Inferior parietal cortex (tissue), 1 donor: ENCODE results near the gene KICS2.
"Not testable (repeated sequence)": the region's sequence is repeated elsewhere in the genome, so short reads cannot be mapped to it uniquely, and the experiment has no call there.

Experiments used
- DNase-seq: peaks from one replicate; pipeline ENCODE4 v3.0.0-alpha.2; 2016; ENCODE audit errors: extremely low spot score

KICS2 gene

DNA sequence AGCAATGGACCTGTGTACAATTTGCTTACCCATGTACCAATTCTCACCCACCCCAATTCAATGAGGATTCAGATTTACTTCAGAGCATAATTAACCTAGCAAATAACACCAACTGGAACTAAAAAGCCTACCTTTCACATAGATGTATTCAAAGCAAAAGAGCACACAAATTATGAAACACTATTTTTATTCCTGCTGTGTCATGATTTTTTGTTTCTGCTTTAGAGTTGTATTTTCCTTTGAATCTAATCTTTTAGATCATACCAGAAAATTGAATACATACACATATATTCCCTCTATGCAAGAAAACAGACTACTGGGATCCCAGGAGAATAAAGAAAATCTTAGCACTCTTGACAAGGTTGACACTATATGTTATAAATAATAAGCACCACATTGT is 5.9 kb downstream of the KICS2 start:
- DNase-seq: no peak

- DNase-seq: no peak
These were observed 9.9 kb downstream of the KICS2 start for GRCh38 chr12:64212119-64212746.

- no peak for DNase-seq
These were observed 14.6 kb downstream of the KICS2 start for GRCh38 chr12:64207453-64207852.

DNA sequence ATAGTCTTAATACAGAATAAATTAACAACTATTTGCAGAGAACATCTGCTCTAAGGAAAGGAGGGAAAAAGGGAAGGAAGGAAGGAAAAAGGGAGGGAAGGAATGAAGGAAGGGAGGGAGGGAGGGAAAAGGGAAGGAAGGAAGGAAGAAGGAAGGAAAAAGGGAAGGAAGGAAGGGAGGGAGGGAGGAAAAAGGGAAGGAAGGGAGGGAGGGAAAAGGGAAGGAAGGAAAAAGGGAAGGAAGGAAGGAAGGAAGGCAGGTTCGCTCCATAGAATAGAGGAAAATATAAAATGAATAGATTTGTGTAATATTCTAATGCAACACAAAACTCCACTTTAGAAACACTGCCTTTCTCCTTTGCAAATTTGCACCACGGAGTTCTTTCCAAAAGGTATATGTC is 16.6 kb downstream of the KICS2 start:
- no peak for DNase-seq

GRCh38 chr12:64203775-64204174 is 18.3 kb downstream of the KICS2 start:
- DNase-seq: no peak

- DNase-seq: no peak
These were observed 19.1 kb downstream of the KICS2 start for GRCh38 chr12:64203036-64203435.

- DNase-seq: not testable (repeated sequence)
These were observed 26.3 kb downstream of the KICS2 start for GRCh38 chr12:64195841-64196240.

GRCh38 chr12:64194333-64195149 is 27.6 kb downstream of the KICS2 start:
- no peak for DNase-seq

DNA sequence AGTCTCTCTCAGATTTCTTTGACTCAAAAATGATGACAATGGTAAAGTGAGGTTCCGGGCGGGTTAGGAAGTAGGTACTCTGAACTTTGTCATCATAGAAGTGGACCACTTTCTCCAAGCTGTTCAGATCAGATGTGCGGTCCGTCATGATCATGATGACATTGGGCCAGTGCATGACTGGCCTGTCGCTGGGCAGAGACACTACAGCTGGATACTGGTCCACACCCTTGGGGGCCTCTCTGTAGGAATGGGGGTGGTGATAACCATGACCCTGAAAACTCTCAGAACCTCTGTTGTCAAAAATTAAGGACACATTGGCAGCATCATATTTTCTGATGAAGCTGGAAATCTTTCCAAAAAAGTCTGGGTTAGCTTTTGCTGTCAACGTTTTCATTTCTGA is 28.2 kb downstream of the KICS2 start:
- no peak for DNase-seq

- DNase-seq: no peak
These were observed 29.3 kb downstream of the KICS2 start for GRCh38 chr12:64192644-64193444.

DNA sequence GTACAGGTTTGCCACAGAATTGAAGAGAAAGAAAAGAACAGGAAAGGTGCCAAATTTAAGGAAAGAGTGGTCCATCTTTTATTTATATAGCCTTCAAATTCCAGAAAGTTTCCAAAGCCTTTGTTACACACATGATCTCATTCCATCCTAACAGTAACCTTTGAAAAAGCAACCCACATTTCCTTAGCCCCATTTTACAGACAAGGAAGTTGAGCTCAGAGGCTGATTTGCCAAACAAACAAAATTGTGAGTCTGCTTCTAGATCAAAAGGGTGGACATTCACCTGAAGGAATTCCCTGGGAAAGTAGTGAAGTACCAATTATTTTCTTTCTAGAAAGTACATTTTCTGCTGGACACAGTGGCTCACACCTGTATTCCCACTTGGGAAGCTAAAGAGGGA is 32.0 kb downstream of the KICS2 start:
- no peak for DNase-seq

GRCh38 chr12:64189530-64189929 is 32.6 kb downstream of the KICS2 start:
- DNase-seq: no peak

- DNase-seq: no peak
These were observed 34.3 kb downstream of the KICS2 start for GRCh38 chr12:64187794-64188193.

DNA sequence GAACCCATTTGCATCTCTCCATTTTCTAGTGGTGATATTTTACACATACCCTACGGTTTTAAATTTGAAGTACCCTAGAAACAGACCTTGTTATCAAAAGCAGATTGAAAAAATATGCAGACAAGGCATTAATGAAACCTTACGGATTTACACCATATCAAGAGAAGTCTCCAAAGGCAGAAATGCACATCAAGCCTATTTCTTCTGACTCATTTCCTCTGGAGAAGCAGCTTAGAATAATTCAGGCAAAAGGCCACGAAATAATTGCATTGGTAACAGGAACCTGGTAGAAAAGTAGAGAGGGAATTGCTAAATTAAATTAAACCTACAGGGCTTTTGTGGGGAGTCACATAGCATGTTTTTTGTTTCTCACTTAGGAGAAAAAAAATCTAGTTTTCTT is 34.7 kb downstream of the KICS2 start:
- DNase-seq: no peak

DNA sequence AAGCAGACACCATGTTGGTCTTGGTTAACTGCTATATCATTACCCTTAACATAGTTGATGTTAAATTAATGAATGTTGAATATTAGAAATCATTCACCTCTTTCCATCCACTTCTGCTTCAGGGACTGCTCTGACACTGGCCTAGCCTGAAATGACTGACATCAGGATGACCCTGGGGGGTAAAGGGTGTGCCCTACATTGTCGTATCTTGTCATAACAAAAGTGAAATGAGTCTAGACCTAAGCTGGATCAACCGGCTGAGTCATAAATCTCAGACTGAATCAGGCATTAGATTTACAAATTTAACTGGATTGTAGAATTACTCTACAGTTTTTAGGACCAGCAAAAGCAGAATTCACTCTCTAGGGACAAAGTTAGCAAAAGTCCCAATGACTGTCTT is 35.3 kb downstream of the KICS2 start:
- DNase-seq: no peak

DNA sequence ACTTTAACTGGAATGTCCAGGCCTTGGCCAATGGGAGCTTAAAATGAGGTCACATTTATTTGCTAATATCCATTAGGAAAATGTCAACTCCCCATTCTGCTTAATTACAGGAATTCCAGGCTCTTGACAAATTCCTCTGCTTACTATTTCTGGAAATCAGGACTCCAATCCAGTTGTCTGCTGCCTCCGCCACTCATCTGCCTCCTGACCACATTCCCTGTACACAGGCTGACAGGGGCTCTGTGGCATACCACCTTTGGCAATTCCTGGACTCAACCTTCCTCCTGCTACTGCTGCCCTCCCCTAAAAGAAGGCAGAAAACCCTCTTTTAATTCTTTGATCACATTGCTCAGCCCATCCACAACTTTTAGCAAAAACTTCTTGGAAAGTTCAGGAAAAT is 37.9 kb downstream of the KICS2 start:
- DNase-seq: no peak

GRCh38 chr12:64181430-64182291 is 40.4 kb downstream of the KICS2 start:
- peak; percentile 80 for DNase-seq

- no peak for DNase-seq
These were observed 41.1 kb downstream of the KICS2 start for GRCh38 chr12:64180951-64181350.

DNA sequence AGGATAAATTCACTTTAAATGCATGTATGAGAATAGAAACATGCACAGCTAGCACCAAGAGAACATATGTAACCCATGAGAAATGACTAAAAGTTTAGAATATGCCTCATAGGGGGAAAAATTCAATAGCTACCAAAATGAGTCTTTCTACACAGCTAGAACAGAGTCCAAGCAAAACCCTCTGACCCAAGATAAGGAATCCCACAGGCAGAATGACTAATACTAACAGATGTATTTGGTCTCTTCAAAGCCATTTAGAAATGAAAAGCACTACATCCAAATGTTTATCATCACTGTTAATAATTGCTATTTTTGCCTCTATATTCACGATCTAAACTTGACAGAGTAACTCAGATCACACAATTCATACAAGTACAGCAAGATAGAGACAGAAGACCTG is 44.0 kb downstream of the KICS2 start:
- DNase-seq: no peak

DNA sequence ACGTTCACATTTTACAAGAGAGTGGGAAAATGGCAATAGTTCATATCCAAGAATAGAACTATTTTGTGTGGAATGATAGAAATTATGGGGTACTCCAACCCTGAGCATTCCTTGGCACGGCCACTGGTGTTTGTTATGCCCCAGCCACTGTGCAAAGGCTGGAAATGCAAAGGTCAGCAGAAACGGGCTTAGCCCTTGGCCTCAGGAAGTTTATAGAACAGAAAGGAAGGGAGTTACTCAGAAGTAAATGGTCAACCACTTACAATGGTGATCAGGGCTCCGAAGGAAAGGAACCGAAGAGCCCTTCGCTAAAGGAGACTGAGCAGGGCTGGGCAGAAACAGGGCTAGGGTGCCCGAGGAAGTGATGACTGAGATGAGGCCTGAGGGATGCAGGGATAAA is 45.1 kb downstream of the KICS2 start:
- no peak for DNase-seq

DNA sequence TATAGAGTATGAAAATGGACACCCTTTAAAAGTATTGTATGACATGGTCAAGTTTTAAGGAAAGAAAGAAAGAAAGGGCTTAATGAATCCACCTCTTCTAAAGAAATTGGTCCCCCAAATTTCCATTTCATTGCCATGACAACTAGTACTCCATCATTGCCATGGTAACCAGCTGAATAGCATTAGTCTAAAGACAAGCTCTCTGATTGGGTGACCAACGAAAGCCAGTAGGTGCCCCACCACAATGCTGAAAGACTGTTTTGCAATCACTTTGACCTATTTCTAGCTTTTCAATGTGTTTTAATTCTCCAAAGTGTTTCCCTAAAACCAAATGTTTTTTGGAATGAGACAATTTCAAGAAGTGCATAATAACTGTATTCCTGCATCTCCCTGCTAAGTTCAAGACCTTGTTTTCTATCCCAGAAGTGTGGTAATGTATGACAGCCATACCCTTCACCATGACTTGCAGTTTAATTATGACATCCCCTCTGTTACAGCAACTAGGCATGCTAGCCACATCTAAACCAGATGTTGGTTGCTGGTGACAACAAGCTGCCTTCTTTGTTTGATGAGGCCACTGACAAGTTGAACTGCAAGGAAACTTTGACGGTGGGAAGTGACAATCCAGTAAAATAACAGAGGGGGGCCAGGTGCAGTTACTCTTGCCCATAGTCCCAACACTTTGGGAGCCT is 46.7 kb downstream of the KICS2 start:
- DNase-seq: peak; percentile 44
